Muscle of leg (tissue), 11 donors: ENCODE data around the gene WDR38. TPM values are rescaled to one million over a fixed set of nuclear protein-coding genes. Genes with fewer than 3 reads are reported as not detected.
A peak's percentile ranks its signal among the peaks of the same experiment; 100 is the strongest.

Source experiments
- DNase-seq: peaks from one replicate; pipeline ENCODE4 v3.0.0; 2013
- H3K27ac ChIP-seq: one replicate; pipeline ENCODE4 v1.5.1; 2013; ENCODE audit warnings: mild to moderate bottlenecking, low read length, control low read depth
- H3K27me3 ChIP-seq: one replicate; pipeline ENCODE4 v1.6.1; 2013; ENCODE audit warnings: low read length; ENCODE audit not compliant: control insufficient read depth, insufficient read depth
- H3K36me3 ChIP-seq: one replicate; pipeline ENCODE4 v1.6.1; 2013; ENCODE audit warnings: low read length; ENCODE audit not compliant: control insufficient read depth, insufficient read depth
- H3K4me1 ChIP-seq: one replicate; pipeline ENCODE4 v1.6.1; 2013; ENCODE audit warnings: low read length; ENCODE audit not compliant: control insufficient read depth, insufficient read depth
- H3K4me3 ChIP-seq: one replicate; pipeline ENCODE4 v1.5.1; 2013; ENCODE audit warnings: low read length, control low read depth
- H3K9me3 ChIP-seq: replicated peaks from 2 replicates; pipeline ENCODE4 v1.6.1; 2013; ENCODE audit warnings: low read depth, low read length; ENCODE audit not compliant: control insufficient read depth
- WGBS: methylation state at CpG from one replicate; pipeline ENCODE4 v1.1.5; 2013; ENCODE audit warnings: missing lambda C conversion rate; ENCODE audit not compliant: insufficient coverage; 5-methylcytosine and 5-hydroxymethylcytosine counted together
- polyA plus RNA-seq, 8 donors: library from polyadenylated mRNA; unstranded; fragments of 120-200 nt; gene quantifications; one replicate each; pipeline versions ENCODE4 v1.2.1 to v1.2.3, GENCODE V29; 2013; ENCODE audit warnings: inconsistent platforms in 1 of 8, low replicate concordance in 1 of 8; ENCODE audit not compliant: insufficient read length in 8 of 8, insufficient read depth in 1 of 8
- total RNA-seq: library from RNA; stranded (reverse); fragments of 120-200 nt; gene quantifications from one replicate; pipeline ENCODE4 v1.2.4, GENCODE V29; 2013

Gene WDR38
- total and polyA plus RNA-seq, 9 donors = 0.04 to 0.53 (median 0.21) TPM; not detected in 4

DNA sequence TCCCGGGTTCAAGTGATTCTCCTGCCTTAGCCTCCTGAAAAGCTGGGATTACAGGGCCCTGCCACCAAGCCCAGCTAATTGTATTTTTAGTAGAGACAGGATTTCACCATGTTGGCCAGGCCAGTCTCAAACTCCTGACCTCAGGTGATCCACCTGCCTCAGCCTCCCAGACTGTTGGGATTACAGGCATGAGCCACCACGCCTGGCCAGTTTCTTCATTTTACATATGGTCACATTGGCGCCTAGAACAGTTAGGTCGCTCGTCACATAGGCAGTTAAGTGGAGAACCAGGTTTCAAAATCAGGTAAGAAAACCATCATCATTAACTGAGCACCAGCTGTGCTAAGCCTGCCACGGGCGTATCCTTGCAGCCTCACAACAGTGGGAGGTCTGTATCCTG lies 40.2 kb upstream of the WDR38 start:
- no peaks in the 10 kb centered on the region for H3K27me3 ChIP-seq
- peaks cover 55% of the 10 kb centered on the region for H3K4me1 ChIP-seq
- H3K36me3 ChIP-seq = peaks cover 31% of the 10 kb centered on the region
- no peak for DNase-seq
- peak overlapping the region; percentile 76 for H3K27ac ChIP-seq
- no peaks in the 10 kb centered on the region for H3K9me3 ChIP-seq
- H3K4me3 ChIP-seq = no peak overlapping the region
- WGBS = 76% methylated on average over 6 of the region's 7 CpGs

DNA sequence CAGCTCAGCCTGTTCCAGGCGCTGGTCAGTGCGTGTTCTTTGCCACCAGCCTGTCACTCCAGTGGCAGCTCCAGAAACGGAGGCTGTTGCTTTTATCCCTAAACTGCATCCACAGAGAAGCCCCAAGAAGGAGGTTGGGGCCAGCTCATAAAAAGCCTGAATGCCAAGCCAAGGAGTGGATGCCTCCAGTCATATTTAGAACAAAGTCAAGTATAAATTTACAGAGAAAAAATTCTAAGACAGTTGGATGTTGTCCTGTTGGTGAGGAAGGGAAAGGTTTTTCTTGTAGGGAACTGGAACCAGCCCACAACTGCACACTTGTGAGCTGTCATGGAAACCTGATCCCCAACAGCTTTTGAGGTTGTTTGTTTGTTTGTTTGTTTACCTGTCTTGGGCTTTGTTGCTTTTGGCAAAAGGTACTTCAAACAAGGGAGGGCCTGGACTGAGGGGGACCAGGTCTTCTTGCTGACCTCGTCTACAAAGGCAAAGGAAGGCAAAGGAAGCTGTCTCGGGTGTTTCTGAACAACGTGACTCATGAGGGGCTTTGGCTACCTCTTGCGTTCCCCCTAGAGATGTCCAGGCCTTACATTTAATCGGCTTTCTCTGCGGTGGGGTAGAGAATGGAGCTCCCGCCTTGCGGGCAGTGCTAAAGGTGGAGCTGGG lies 39.6 kb upstream of the WDR38 start:
- H3K27ac ChIP-seq = peak overlapping the region; percentile 76

DNA sequence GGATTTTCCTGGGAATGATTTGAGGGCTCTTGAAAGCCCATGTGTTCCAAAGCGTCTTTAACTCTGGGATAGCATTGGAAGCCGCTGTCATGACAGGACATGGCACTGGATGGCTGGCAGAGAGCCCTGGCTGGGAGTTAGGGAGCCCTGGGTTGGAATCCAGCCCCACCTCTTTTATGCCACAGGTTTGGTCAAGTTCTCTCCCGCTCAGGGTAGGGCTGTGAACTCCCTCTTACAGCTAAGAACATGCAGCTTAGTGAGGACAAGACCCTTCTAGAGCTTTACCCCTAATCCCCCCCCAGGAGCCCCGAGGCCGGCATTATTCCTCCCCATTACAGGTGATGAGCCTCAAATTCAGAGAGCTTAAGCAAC lies 39.1 kb upstream of the WDR38 start:
- no peak for DNase-seq
- no peak overlapping the region for H3K4me3 ChIP-seq
- H3K27ac ChIP-seq = peak overlapping the region; percentile 76
- peaks cover 21% of the 10 kb centered on the region for H3K36me3 ChIP-seq
- no peaks in the 10 kb centered on the region for H3K9me3 ChIP-seq
- 55% methylated on average over 3 of the region's 5 CpGs for WGBS
- H3K4me1 ChIP-seq = peaks cover 66% of the 10 kb centered on the region
- H3K27me3 ChIP-seq = no peaks in the 10 kb centered on the region

More for the DNA sequence above, 39.6 kb upstream of the WDR38 start:
- Histone ChIP-seq H3K27me3 (no peaks in the 10 kb centered on the region), H3K9me3 (no peaks in the 10 kb centered on the region), H3K4me3 (no peak overlapping the region), H3K4me1 (peaks cover 60% of the 10 kb centered on the region), H3K36me3 (peaks cover 25% of the 10 kb centered on the region)
- DNase-seq = no peak
- 67% methylated on average over 6 of the region's 11 CpGs for WGBS

DNA sequence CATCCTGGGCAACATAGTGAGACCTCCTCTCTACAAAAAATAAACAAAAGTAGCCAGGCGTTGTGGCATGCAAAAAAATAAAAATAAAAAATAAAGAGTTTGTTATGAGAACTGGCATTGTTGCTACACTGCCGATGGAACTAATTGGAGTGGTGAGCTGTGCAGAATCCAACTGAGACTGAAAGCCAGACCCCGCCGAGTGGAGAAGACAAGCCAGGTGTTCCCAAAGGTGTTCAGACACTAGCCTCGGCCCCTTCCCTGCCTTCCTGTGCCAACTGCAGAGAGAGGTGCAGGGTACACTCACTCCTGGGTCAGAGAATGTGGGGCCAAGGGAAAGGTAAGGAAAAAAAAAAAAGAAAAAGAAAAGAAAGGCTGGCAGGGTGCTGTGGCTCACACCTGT lies 37.7 kb upstream of the WDR38 start:
- 100% methylated on average over 3 of the region's 5 CpGs for WGBS
- no peaks in the 10 kb centered on the region for H3K27me3 ChIP-seq
- no peak for DNase-seq
- H3K27ac ChIP-seq = no peak overlapping the region
- H3K4me3 ChIP-seq = no peak overlapping the region
- peaks cover 71% of the 10 kb centered on the region for H3K4me1 ChIP-seq
- peaks cover 7% of the 10 kb centered on the region for H3K36me3 ChIP-seq
- H3K9me3 ChIP-seq = no peaks in the 10 kb centered on the region

DNA sequence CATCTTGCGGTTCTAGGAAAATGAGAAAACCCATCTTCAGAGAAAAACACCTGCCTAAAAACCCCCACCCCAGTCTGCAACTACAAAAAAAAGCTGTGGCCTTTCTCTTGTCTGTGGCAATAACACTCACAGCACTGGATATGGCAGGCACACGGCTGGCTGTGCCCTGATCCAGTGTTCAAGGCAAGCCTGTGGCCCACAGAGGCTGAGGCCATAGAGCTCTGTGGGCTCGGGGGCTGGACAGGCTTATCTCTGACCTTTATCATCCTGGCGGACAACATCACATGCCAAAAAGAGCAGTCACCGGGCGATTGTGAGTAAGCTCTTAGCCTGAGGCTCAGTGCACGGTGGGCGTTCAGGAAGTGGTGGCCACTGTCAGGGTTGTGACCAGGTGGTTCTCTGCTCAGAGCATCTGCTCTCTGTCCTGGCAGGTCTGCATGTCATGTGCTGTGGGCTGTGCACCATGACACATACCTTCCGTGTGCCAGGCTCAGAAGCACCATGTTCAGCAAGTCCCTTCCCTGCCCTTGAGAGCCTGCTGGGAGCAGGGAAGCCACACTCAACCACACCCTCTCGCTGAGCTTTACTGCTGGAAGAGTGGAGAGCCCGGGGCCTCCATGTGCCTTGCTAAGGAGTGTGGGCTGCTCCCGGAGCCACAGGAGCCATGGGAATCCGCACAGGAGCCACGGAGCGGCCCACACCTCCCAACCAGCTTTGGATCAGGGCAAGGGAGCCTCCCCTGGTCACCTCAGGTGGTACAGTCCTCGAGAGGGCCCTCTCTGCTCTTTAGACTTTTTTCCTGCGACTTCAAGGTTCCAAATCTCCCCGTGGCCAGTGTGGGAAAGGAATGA lies 34.6 kb upstream of the WDR38 start:
- DNase-seq = peak; percentile 39
- no peak overlapping the region for H3K4me3 ChIP-seq
- no peaks in the 10 kb centered on the region for H3K36me3 ChIP-seq
- H3K4me1 ChIP-seq = peaks cover 59% of the 10 kb centered on the region
- no peaks in the 10 kb centered on the region for H3K9me3 ChIP-seq
- H3K27me3 ChIP-seq = no peaks in the 10 kb centered on the region
- H3K27ac ChIP-seq = peak overlapping the region; percentile 65
- WGBS = 61% methylated on average over 12 of the region's 18 CpGs

DNA sequence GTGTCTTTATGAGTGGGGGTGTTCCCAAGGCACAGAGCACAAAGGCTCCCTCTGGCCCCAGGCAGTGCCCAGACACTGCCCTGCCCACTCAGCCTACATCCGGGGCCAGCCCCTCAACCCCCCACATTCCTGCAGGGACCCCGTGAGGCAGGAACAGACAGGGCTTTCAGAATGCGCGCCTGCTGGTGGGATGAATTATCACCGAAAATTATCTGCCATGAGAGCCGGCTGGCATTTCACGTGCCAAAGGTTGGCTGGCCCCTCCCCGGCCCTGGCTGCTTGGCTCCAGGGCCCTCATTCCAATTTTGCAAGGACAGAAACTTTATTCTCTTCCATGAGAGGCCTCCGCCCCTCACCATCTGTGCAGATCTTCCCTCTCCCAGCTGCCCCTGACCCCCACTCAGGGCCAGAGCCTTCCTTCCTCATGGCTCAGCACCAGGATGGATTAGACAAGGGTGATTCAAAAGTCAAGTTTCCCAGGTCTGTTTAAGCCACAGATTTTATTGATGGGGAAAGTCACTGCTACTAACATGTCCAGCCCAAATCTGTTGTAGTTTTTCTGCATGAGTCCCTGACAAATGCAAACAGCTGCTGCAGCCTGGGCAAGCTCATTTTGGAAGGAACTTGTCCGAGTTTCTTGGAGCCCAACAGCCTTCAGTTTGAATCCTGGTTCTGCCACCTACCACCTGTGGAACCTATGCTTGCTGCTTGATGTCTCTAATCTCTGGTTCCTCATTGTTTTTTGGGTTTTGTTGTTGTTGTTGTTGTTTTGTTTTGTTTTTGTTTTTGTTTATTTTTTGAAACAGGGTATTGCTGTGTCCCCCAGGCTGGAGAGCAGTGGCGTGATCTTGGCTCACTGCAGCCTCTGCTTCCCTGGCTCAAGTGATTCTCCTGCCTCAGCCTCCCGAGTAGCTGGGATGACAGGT lies 32.3 kb upstream of the WDR38 start:
- peak overlapping the region; percentile 88 for H3K27ac ChIP-seq
- peak; percentile 92 for DNase-seq

DNA sequence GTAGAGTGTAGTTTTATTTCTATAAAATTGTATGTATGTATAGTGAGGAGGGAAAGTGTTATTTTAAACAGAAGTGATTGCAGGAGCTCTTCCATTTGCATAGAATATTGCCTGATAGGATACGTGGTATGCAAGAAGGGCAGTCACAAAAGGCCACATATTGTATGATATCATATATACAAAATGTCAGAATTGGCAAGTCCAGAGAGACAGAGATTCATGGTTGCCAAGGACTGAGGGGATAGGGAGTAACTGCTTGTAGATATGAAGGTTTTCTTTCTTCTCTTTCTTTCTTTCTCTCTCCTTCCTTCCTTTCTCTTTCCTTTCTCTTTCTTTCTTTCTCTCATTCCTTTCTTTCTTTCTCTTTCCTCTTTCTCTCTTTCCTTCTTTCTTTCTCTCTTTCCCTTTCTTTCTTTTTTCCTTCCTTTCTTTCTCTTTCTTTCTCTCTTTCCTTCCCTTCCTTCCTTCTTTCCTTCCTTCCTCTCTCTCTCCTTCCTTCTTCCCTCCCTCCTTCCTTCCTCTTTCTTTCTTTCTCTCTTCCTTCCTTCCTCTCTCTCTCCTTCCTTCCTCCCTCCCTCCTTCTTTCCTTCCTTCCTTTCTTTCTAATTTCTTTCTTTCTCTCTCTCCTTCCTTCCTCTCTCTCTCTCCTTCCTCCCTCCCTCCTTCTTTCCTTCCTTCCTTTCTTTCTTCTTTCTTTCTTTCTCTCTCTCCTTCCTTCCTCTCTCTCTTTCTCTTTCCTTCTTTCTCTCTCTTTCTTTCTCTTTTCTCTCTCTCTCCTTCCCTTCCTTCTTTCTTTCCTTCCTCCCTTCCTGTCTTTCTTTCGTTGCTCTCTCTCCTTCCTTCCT lies 24.5 kb upstream of the WDR38 start:
- Histone ChIP-seq H3K4me3 (no peak overlapping the region), H3K4me1 (peaks cover 29% of the 10 kb centered on the region), H3K27ac (no peak overlapping the region), H3K27me3 (no peaks in the 10 kb centered on the region), H3K36me3 (no peaks in the 10 kb centered on the region), H3K9me3 (peaks cover 5% of the 10 kb centered on the region)
- WGBS = 18% methylated on average over 1 of the region's 2 CpGs
- peak; percentile 53 for DNase-seq

More for the DNA sequence above, 32.3 kb upstream of the WDR38 start:
- Histone ChIP-seq H3K27me3 (no peaks in the 10 kb centered on the region), H3K4me1 (peaks cover 51% of the 10 kb centered on the region), H3K9me3 (peaks cover 2% of the 10 kb centered on the region), H3K36me3 (no peaks in the 10 kb centered on the region), H3K4me3 (no peak overlapping the region)
- 42% methylated on average over 10 of the region's 12 CpGs for WGBS

DNA sequence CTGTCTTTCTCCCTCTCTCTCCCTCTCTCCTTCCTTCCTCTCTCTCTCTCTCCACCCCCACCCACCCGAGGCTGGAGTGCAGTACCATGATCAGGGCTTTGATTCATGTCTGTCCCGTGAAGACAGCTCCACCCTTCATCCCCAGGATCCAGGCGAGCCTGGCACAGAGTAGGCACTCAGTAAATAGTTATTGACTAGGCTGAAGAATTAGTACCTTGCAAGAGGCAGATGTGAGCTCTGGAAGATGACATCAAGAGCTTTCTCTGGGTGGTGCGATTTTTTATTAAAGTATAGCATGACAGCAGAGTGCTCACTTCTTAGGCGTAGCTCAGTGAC lies 24.0 kb upstream of the WDR38 start:
- no peak overlapping the region for H3K27ac ChIP-seq
- H3K4me3 ChIP-seq = no peak overlapping the region
- peaks cover 35% of the 10 kb centered on the region for H3K4me1 ChIP-seq
- H3K9me3 ChIP-seq = peaks cover 5% of the 10 kb centered on the region
- DNase-seq = peak; percentile 36
- H3K36me3 ChIP-seq = no peaks in the 10 kb centered on the region
- WGBS = 78% methylated on average over 1 of the region's 5 CpGs
- no peaks in the 10 kb centered on the region for H3K27me3 ChIP-seq

DNA sequence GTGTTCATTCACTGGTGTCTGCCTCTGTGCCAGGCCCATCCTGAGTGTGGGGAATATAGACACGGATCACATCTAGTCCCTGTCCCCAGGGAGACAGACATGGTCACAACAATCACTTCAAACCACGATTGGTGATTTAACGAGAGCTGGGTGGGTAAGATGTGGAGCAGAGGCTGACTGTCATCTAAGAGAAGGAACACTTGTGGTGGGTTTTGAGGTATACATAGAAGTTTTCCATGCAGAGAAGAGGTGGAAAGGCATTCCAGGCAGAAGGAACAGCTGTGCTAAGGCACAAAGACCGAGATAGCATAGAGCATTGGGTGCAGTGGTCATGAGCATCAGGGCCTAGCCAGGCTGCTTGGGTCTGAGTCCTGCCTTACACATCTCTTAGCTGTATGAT lies 22.7 kb upstream of the WDR38 start:
- H3K4me1 ChIP-seq = peaks cover 48% of the 10 kb centered on the region
- DNase-seq = no peak
- H3K36me3 ChIP-seq = no peaks in the 10 kb centered on the region
- H3K4me3 ChIP-seq = no peak overlapping the region
- peaks cover 2% of the 10 kb centered on the region for H3K9me3 ChIP-seq
- H3K27ac ChIP-seq = no peak overlapping the region
- no peaks in the 10 kb centered on the region for H3K27me3 ChIP-seq
- 100% methylated on average over 2 of the region's 4 CpGs for WGBS
